RCC 7860 (cell line): Measurements from ENCODE around the gene SEMA7A.
A peak's percentile ranks its signal among the peaks of the same experiment; 100 is the strongest.

Experiments used
- DNase-seq: peaks from one replicate; pipeline ENCODE4 v3.0.0-alpha.2; 2015; ENCODE audit warnings: low spot score
- FAIRE-seq: peaks from 2 replicates; lab custom pipeline; 2012; peaks lifted over from hg19 to GRCh38; lab: Jason Lieb, UNC

SEMA7A gene

GRCh38 chr15:74451861-74452835 is 18.4 kb upstream of the SEMA7A start:
- DNase-seq (no peak), FAIRE-seq (no peak)

GRCh38 chr15:74451322-74451721 is 17.6 kb upstream of the SEMA7A start:
- DNase-seq, result no peak
- FAIRE-seq, result no peak

- FAIRE-seq (no peak), DNase-seq (no peak)
These were observed 16.0 kb upstream of the SEMA7A start for GRCh38 chr15:74449643-74450205.

GRCh38 chr15:74449095-74449494 is 15.3 kb upstream of the SEMA7A start:
- DNase-seq, result no peak
- FAIRE-seq, result no peak

GRCh38 chr15:74445816-74446763 is 12.3 kb upstream of the SEMA7A start:
- FAIRE-seq, result no peak
- no peak for DNase-seq

- FAIRE-seq (no peak), DNase-seq (no peak)
These were observed 10.6 kb upstream of the SEMA7A start for GRCh38 chr15:74444106-74445062.

GRCh38 chr15:74443100-74443909 is 9.5 kb upstream of the SEMA7A start:
- no peak for FAIRE-seq

GRCh38 chr15:74442604-74443003 is 8.8 kb upstream of the SEMA7A start:
- DNase-seq (no peak), FAIRE-seq (no peak)

More at GRCh38 chr15:74443100-74443909, 9.5 kb upstream of the SEMA7A start:
- DNase-seq, result no peak

- DNase-seq, result no peak
- no peak for FAIRE-seq
These were observed 8.3 kb upstream of the SEMA7A start for GRCh38 chr15:74442063-74442462.

GRCh38 chr15:74441248-74441941 is 7.6 kb upstream of the SEMA7A start:
- DNase-seq (no peak), FAIRE-seq (no peak)

GRCh38 chr15:74438721-74439316 is 5.1 kb upstream of the SEMA7A start:
- DNase-seq, result peak; percentile 58
- no peak for FAIRE-seq

- FAIRE-seq, result no peak
- DNase-seq, result no peak
These were observed 4.4 kb upstream of the SEMA7A start for GRCh38 chr15:74438206-74438605.

GRCh38 chr15:74434263-74435136 is 742 bp upstream of the SEMA7A start:
- FAIRE-seq, result no peak
- no peak for DNase-seq

GRCh38 chr15:74432968-74433591 is 678 bp downstream of the SEMA7A start:
- FAIRE-seq (no peak), DNase-seq (no peak)

GRCh38 chr15:74432271-74432967 is 1.3 kb downstream of the SEMA7A start:
- FAIRE-seq (no peak), DNase-seq (no peak)

- DNase-seq (no peak), FAIRE-seq (no peak)
These were observed 2.1 kb downstream of the SEMA7A start for GRCh38 chr15:74431645-74432044.
